Measurements from ENCODE around the gene ATP6V0E1.
"Not testable (repeated sequence)": the region's sequence is repeated elsewhere in the genome, so short reads cannot be mapped to it uniquely, and the experiment has no call there.

GRCh38 chr5:173017087-173017486, 33.5 kb downstream of the ATP6V0E1 start:
- not testable (repeated sequence) for TF ChIP-seq CTCF, POLR2A (IDR thresholded peaks at IDR 0.05)

Data from breast epithelium (tissue), 3 donors.